Measurements from ENCODE around the gene MCOLN1. TPM values are rescaled to one million over a fixed set of nuclear protein-coding genes. Genes with fewer than 3 reads are reported as not detected.

MCOLN1 gene
- total and polyA plus RNA-seq, 9 of the 15 experiments (the other 6 are each of a cell fraction or from before 2014, with no cell fraction given) = 0.25 to 15.4 (median 7.1) TPM

DNA sequence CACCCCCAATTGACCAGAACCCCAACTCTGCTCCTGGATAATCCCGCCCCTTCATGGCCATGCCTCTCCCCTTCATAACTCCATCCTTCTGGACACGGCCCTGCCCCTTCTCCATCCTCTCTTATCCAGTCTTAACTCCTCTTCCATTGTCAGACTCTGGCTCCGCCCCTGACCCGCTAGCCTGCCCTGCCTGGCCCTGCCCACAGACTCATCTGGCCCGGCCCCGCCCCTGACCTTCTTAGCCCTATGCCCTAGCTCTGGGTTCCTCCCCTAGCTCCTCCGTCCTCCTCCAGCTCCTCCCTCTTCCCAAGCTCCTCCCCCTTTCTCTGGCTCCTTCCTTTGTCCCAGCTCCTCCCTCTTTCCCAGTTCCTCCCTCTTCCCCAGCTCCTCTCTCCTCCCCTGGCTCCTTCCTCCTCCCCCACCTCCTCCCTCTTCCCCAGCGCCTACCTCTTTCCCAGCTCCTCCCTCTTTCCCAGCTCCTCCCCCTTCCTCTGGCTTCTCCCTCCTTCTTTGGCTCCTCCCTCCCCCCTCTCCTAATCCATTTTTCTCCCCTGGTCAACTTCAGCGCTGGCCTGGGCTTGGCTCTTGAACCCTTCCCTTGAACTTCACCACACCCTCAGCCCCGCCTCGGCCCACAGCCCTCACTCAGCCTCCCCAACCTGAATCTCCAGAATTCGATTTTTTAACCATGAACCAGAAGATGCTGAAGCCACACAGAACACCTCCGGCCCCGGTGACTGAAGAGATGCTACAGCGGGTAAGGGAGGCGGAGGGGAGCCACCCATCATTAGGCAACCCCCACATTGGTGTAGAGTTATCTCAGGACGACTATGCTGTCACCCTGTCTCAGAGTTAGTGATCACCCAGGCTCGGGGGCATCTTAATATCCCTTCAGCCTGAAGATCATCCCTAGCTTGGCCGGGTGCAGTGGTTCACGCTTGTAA lies 15.8 kb upstream of the MCOLN1 start (continued):
- TF ChIP-seq, protein P1, sequence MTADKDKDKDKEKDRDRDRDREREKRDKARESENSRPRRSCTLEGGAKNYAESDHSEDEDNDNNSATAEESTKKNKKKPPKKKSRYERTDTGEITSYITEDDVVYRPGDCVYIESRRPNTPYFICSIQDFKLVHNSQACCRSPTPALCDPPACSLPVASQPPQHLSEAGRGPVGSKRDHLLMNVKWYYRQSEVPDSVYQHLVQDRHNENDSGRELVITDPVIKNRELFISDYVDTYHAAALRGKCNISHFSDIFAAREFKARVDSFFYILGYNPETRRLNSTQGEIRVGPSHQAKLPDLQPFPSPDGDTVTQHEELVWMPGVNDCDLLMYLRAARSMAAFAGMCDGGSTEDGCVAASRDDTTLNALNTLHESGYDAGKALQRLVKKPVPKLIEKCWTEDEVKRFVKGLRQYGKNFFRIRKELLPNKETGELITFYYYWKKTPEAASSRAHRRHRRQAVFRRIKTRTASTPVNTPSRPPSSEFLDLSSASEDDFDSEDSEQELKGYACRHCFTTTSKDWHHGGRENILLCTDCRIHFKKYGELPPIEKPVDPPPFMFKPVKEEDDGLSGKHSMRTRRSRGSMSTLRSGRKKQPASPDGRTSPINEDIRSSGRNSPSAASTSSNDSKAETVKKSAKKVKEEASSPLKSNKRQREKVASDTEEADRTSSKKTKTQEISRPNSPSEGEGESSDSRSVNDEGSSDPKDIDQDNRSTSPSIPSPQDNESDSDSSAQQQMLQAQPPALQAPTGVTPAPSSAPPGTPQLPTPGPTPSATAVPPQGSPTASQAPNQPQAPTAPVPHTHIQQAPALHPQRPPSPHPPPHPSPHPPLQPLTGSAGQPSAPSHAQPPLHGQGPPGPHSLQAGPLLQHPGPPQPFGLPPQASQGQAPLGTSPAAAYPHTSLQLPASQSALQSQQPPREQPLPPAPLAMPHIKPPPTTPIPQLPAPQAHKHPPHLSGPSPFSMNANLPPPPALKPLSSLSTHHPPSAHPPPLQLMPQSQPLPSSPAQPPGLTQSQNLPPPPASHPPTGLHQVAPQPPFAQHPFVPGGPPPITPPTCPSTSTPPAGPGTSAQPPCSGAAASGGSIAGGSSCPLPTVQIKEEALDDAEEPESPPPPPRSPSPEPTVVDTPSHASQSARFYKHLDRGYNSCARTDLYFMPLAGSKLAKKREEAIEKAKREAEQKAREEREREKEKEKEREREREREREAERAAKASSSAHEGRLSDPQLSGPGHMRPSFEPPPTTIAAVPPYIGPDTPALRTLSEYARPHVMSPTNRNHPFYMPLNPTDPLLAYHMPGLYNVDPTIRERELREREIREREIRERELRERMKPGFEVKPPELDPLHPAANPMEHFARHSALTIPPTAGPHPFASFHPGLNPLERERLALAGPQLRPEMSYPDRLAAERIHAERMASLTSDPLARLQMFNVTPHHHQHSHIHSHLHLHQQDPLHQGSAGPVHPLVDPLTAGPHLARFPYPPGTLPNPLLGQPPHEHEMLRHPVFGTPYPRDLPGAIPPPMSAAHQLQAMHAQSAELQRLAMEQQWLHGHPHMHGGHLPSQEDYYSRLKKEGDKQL (CRISPR knock-in tag; IDR thresholded peaks at IDR 0.05; ENCODE audit: borderline replicate concordance) = no peak
- TF ChIP-seq NONO (IDR thresholded peaks at IDR 0.05; ENCODE audit: low read depth in 2 of 2, low read length in 1 of 2) (peak in 1 of 2 experiments; percentile 89; a peak in 2 of 4 replicates), ZSCAN29 (IDR thresholded peaks at IDR 0.05) (0 out of 2 replicates have a peak, but pooled peaks have one; percentile 31), BDP1 (IDR thresholded peaks at IDR 0.05; ENCODE audit: insufficient read depth, insufficient read length) (no peak), ZNF717 (CRISPR knock-in tag; IDR thresholded peaks at IDR 0.05) (no peak), CBFA2T3 (IDR thresholded peaks at IDR 0.05) (no peak), ADNP (tag; IDR thresholded peaks at IDR 0.05) (no peak), ARID2 (IDR thresholded peaks at IDR 0.05) (no peak), POLR2B (IDR thresholded peaks at IDR 0.05; ENCODE audit: low read depth, partially characterized antibody) (peak; percentile 64), MTA1 (IDR thresholded peaks at IDR 0.05; ENCODE audit: borderline replicate concordance) (peak; percentile 92)
- TF ChIP-seq, protein P2, sequence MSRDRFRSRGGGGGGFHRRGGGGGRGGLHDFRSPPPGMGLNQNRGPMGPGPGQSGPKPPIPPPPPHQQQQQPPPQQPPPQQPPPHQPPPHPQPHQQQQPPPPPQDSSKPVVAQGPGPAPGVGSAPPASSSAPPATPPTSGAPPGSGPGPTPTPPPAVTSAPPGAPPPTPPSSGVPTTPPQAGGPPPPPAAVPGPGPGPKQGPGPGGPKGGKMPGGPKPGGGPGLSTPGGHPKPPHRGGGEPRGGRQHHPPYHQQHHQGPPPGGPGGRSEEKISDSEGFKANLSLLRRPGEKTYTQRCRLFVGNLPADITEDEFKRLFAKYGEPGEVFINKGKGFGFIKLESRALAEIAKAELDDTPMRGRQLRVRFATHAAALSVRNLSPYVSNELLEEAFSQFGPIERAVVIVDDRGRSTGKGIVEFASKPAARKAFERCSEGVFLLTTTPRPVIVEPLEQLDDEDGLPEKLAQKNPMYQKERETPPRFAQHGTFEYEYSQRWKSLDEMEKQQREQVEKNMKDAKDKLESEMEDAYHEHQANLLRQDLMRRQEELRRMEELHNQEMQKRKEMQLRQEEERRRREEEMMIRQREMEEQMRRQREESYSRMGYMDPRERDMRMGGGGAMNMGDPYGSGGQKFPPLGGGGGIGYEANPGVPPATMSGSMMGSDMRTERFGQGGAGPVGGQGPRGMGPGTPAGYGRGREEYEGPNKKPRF (IDR thresholded peaks at IDR 0.05; ENCODE audit: low read depth, low read length) = no peak
- TF ChIP-seq, protein P3, sequence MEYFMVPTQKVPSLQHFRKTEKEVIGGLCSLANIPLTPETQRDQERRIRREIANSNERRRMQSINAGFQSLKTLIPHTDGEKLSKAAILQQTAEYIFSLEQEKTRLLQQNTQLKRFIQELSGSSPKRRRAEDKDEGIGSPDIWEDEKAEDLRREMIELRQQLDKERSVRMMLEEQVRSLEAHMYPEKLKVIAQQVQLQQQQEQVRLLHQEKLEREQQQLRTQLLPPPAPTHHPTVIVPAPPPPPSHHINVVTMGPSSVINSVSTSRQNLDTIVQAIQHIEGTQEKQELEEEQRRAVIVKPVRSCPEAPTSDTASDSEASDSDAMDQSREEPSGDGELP (CRISPR knock-in tag; IDR thresholded peaks at IDR 0.05; ENCODE audit: borderline replicate concordance) = peak; percentile 15; the same call in 1 of the 2 replicates
- TF ChIP-seq, protein P4, sequence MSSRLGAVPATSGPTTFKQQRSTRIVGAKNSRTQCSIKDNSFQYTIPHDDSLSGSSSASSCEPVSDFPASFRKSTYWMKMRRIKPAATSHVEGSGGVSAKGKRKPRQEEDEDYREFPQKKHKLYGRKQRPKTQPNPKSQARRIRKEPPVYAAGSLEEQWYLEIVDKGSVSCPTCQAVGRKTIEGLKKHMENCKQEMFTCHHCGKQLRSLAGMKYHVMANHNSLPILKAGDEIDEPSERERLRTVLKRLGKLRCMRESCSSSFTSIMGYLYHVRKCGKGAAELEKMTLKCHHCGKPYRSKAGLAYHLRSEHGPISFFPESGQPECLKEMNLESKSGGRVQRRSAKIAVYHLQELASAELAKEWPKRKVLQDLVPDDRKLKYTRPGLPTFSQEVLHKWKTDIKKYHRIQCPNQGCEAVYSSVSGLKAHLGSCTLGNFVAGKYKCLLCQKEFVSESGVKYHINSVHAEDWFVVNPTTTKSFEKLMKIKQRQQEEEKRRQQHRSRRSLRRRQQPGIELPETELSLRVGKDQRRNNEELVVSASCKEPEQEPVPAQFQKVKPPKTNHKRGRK (tag; IDR thresholded peaks at IDR 0.05) = peak; percentile 18; the same call in 1 of the 2 replicates

Measured in K562 (cell line).